EL (cell line): Measurements from ENCODE around the gene ADCYAP1.
A peak's percentile ranks its signal among the peaks of the same experiment; 100 is the strongest.

ENCODE experiments used
- DNase-seq: peaks from one replicate; pipeline ENCODE4 v3.0.0-alpha.2; 2016

ADCYAP1 gene

DNA sequence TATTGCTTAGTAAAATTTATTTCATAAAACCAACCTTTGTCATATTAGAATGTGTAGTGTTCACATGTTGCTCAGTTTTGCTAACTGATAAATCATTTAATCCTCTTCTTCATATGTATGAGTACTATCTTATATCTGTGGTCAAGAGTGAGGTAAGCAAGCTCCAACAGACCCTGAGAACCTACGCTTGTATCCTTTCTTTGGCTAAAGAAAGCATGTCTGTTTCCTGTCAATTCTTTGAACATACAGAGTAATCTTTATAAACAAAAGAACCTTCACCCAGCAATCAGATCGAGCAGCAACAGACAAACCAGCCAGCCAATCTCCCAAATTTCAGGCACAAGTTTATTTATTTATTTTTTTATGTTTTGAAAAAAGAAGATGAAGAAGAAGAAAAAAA, 6.4 kb downstream of the ADCYAP1 start:
- no peak for DNase-seq

DNA sequence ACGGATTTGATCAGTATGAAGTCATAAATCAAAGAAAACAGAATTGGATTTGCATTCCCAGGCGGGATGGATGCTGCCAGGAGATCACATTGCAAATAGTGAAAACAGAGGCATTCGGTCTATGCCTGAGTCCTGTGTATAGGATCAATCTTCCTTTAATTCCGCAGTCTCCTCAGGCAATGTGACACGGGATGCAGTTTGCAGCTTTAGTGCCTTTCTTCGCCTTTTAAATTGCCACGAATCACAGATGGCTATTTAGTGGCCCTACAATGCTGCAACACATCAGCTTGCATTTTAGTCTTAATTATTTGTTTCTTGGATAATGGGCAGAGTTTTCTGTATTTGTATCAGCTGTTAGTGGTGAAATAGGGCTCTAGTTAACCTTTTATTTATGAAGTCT, 6.8 kb downstream of the ADCYAP1 start:
- DNase-seq: no peak

DNA sequence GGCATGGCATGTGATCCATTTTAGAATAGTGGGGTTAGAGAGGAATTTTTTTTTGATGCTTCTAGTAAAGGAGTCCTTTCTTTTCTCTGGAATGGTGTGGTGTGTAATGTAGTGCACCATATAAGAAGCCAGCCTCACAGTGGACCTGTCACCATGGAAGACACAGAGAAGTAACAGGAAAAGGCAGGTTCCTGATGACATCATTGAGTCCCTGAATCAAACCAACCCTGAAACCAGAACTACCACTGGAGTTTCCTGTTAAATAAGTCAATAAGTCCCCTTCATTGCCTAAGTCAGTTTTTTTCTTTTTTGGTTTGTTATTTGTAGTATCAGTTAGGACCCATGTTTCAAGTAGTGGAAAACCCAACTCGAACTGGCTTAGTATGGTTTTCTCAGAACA, 11.9 kb downstream of the ADCYAP1 start:
- no peak for DNase-seq

DNA sequence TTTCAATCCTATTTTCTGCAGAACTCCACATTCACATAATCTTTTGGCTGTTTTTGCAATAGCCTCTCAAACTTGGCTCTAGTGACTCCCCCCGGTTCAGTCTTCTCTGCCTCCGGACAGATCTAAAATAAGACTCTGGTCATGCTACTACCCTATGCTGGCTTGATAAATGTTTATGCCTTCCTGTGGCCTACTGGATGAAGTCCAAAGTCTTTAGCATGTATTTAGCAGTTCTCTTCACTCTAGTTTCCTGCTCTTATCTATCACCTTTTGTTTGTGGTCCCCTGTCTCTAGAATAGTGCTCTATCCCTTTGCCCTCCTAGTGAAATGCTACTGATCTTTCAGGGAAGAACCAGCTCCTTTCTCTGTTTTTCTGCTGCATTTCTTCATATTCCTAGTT, 14.4 kb downstream of the ADCYAP1 start:
- no peak for DNase-seq

DNA sequence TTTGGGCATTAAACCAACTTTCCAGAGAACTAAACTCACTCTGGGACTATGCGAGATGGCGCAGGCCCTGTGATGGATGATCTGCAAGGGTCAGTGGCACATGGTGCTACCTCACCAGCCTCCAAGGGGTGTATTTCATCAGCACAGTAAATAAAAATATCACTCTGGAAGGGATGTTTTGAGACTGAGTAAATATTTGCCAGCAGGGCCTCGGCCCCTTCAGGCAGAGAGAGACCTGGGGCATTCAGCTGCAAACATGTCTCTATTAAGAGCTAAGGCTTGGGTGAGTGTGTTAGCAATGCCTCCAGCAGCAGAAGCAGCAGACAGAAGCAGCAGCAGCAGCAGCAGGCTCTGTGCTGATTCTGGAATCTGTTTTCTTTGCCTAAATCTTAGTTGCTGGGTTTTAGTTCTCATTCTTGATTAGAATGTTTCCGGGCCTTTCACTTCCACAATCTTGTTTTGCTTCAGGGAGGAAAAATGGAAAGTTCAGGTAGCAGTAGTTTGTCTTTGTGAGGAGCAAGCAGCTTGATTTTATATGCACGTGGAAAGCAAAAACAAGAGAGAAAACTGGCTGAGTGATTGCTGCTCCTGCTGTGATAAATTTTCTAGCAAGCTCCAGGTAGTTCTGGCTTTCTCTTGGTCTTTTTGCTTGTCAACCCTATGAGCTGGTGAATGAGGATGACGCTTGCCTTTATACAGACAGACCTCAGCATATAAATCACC, 18.6 kb downstream of the ADCYAP1 start:
- no peak for DNase-seq

DNA sequence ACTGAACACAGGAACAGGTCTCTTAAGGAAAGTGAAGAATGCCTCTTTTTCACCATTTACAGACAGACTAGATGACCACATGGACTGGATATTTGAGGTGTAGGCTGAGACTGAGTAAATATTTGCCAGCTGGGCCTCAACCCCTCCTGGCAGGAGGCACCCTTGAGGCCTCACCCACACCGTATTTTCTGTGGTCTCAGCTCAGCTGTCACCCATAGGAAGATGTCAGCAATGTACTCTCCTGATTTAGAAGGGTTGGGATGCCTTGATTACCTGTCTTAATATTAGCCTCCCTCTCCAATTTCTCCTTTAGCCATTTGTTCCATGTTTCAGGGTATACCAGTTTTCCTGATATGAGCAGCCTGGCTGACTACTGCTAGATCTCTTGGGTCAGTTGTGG, 20.3 kb downstream of the ADCYAP1 start:
- DNase-seq: no peak

DNA sequence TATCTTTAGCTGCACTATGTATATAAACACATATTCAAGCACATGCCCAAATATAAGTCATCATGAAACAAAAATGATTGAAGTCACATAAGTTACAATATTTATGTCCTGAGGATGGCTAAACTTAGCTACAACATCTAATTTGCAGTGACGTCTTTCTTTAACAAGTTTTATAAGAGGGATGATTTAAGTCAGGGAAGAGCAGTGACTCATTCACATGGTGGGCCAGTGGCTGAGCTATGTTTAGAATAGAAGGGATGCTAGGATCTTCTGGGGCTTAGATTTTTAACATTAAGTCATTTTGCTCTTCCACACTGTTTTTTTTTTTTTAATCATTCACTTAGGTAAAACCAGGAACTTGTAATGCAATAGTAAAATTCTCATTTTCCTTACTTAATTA, 22.3 kb downstream of the ADCYAP1 start:
- no peak for DNase-seq

DNA sequence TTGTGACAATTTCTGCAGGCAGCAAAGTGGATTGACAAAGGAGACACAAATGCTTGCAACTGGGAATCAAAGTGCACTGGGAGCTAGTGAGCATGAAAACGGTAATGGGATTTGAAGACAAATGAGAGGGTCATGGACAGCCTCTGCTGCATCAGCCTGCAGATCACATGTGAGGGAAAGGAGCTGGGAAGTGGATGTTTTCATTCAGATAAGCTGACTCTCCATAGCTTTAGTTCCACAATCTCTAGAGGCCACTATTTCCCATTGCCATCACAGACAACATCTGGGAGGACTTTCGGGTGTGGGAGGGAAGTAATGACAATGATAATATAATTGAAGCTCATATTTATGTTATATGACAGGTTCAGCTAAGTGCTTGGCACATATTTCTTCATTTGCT, 28.4 kb downstream of the ADCYAP1 start:
- DNase-seq: no peak

DNA sequence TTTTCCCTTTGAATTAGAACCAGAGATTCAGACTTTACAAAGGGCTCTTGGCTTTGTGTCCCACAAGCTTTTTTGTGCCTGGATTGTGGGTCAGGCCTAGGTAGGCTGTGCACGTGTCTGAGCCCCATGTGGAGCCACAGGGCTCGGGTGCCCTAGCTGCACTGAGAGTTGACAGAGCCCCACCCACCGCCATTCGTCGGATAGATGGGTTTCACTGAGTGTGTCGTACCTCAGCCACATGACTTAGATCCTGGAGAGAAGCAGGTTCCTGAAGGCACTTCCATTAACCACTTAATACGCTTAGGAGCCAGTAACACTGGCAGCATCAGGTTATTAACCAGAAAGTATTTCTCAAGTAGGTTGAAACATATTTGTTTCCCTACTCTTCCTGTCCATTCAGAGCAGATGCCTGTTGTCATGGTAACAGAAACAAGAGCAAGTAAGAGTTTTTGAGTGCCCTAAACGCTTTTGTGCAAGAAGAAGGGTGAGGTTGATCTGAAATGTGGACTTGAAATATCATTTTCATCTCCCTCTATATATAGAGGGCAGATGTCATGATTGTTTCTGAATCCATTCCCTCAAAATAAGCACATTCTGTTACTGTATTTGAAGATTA, 30.0 kb downstream of the ADCYAP1 start:
- no peak for DNase-seq

DNA sequence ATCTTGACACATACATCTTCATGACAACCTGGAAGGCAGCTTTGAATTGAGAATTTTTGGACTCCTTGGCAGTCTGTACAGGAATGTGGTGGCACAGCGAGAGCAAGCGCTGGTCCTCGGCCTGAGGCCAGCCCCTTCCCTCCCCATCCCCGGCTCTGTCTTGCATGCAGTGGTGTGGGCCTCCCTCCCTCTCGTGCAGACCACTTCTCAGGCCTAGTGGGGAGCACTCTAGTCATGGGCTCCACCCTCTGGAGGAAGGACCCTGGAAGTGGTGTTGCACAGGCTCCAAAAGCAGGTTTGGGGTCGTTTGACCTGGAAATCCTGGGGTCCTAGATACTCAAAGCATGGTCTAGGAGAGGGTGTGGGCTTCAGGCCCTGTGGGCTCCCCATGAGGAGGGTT, 32.3 kb downstream of the ADCYAP1 start:
- DNase-seq: no peak

DNA sequence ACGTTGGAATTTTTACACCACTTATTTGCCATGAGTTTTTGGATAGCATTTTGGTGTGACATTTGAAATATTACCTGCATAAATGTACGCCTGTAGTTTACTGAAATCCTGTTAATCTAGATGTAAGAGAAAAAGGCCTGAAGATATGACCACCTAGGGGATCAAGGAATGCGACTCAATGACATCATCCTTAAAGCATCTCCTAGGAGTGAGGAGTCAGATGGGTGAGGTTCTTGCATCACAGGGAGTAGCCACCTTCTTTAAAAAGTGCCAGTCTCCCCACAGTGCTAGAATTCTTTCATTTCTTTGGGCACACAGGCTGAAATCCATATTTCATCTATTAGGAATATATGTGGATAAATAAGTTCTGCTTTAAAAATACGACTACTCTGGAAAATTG, 34.5 kb downstream of the ADCYAP1 start:
- DNase-seq: peak; percentile 56

DNA sequence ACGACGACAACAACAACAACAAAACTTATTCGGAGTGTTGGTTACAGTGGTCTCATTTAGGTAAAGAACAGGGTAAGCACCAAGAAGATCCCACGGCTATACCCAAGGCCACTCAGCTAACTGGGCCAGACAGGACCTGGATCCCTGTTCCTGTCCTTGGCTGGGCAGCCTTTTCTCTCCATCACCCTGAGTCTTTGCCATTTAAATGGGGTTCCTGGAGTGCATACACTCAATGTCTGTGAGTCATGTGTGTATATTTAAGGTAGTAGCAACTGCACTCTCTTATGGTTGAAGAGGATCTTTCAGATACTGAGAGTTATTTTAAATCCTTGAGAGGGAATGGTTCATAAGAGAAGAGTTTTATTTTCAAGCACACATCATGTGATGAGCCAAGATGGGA, 35.3 kb downstream of the ADCYAP1 start:
- no peak for DNase-seq

DNA sequence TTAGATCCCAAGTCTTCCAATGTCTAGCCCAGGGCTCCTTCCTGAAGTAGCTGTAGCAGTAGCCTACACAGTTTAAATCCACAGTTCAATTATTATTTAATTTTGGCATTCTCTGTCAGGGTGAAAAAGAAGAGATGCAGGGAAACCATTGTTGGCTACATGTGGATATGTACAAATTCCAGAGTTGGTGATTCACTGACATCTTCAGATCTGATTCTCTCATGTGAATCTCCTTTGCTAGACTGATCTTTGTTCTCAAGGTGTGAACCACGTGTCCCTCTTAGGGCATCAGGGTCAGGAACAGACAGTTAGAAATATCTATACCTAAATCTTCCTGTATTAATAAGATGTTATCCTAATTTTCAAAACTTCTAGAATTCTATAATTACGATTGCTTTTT, 36.7 kb downstream of the ADCYAP1 start:
- no peak for DNase-seq

DNA sequence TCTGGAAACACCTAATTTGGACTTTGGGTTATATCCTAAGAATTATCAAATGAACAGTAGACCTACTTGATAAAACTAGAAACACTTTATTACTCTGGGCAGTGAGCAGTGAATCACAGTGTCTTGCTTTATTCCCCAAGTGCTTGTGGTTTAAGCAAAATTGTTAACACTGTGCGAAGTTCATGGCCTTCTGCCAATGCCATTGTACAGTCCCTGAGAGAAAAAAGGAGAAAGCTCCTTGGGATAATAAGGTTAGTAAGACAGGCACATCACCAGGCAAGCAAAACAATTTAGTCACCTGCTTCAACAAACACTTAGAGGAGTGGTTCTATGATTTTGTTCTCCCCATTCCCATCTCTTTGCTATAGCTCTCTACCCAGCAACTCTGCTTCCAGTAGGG, 39.8 kb downstream of the ADCYAP1 start:
- peak; percentile 67 for DNase-seq

DNA sequence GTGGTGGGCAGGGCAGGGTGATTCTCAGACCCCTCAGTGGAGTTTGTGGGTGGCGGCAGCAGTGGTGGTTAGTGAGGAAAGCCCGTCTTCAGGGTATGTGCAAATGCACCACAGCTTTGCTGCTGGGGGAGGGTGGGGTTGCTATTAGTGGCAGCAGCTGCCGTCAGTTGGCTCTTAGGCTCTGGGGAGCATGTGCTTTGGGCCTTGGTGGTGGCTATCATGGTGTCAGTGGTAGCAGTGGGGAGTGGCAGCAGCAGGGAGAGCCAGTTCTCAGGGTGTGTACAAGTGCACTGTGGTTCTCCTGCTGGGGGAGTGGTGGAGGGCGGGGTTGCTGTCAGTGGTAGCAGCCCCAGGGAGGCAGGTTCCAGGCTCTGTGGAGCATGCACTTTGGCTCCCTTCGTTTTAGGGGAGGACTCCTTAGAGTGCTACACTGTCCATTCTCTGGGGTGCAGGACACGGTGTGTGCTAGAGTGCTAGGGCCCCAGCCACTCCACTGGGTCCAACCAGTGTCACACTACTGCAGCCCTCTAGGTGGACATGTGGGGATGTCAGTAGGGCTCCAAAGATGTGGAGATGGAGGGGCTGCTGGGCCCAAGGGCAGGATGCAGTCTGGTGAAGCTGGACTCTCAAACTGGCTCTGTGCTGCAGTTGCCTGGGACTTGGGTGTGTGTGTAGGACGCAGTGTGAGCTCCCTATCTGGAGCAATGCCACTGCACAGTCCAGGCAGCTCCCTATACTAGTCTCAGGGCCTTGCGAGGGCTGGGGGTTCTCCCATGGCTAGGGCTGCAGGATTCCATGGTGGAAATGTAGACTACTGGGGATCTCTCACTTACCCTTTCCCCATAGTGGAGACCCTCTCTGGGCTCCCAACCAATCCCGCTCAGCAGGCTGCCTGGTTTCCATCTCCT, 45.3 kb downstream of the ADCYAP1 start:
- no peak for DNase-seq

DNA sequence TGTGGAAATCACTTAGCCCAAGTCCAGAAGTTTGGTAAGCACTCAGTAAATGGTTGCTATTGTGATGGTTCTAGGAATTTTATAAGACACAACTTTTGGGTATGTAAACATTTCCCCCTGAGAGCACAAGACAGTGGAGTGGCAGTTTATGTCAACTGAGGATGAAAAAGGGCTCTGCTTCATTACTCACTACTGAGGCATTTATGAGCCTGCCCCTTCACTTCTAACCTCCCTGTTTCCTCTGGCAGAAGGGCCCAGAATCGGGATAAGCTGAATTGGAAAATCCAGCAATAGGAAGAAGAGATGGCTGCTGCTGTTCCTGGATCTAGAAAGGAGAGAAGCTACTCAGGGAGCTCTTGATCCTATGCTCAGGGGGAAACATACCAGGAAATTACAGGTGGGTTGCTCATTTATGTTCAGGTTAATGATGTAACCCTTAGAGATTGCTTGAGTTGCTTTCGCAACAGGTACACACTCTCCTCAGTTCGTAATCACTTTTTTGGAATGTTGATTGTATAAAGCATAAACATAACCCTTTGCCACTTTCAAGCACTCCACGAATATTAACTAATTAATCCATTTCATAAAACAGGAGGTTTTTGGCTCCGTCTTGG, 46.3 kb downstream of the ADCYAP1 start:
- peak; percentile 38 for DNase-seq

DNA sequence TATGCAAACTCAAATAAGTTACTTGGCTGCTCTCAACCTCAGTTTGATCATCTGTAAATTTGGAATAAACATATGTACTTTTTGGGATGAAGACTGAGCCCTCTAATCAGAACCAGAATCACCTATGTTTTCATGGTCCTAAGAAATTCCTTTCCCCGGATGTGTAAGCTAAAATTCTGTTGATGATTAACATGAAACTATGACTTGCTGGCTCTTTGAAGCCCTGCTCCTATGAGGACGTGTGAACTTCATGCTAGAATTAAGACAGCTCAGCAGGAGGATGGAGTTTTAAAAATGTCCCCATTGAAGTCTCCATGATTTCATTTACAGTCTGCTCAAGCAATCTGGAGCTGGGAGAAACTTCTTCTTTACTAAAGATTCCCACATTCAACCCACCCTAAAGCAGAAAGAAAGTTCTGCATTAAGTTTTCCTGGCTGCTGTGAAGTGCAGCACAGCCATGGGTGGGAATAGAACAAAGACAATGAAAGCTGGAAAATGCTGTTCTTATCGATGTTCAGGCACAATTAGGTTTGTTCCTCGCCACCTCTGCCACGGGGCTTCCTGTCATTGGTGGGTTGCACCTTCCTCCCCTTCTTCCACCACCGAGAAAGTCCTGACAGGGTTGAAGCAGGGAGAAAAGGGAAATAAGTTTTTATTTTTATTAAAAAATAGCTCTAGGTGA, 50.9 kb downstream of the ADCYAP1 start:
- DNase-seq: no peak

DNA sequence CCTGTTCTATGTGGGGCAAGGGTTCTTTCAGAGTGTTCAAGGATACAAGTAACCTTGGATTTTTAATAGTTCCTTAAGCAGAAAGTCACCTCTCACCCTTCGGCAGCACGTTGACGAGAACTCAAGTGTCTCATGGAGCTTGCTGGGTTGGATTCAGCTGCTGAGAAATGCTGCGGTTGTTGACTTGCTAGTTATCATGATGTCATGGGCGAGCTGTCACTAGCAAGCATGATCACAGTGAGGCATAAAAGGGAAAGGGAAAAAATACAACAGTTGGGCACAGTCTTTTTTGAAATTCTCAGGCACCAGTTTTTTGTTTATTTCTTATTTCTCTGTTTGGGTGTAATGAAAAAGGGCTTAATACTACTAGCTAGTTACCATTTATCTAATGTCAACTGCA, 53.2 kb downstream of the ADCYAP1 start:
- DNase-seq: no peak

DNA sequence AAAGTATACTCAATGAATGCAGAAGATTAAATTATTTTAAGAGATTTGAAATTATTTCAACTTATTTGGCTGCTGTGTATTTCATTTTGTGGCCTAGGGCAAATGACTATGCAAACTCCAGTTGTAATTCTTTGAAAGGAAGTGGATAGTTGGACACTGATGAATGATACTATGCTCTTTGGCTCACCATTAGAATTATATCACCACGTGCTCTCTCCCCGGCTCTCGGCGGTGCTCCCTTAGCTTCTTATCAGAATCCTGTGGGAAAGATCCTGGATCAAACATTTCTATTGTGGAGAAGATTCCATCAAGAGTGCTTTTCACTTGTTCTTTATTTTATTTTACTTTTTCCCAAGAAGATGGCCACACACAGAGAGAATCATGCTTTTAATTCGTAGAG, 55.2 kb downstream of the ADCYAP1 start:
- DNase-seq: no peak
